Colonic mucosa (tissue), 4 donors: Measurements from ENCODE around the gene RPS2. TPM values are rescaled to one million over a fixed set of nuclear protein-coding genes. Genes with fewer than 3 reads are reported as not detected.
A peak's percentile ranks its signal among the peaks of the same experiment; 100 is the strongest.
"Not testable (repeated sequence)": the region's sequence is repeated elsewhere in the genome, so short reads cannot be mapped to it uniquely, and the experiment has no call there.

Experiments used
- DNase-seq: peaks from one replicate; pipeline ENCODE4 v3.0.0-alpha.2; 2020
- H3K27ac ChIP-seq: fragments of 200-600 bp; one replicate; pipeline ENCODE4 v1.8.0; 2021
- H3K27me3 ChIP-seq: fragments of 200-600 bp; one replicate; pipeline ENCODE4 v1.8.0; 2021
- H3K36me3 ChIP-seq: fragments of 200-600 bp; one replicate; pipeline ENCODE4 v1.8.0; 2021
- H3K4me1 ChIP-seq: fragments of 200-600 bp; one replicate; pipeline ENCODE4 v1.8.0; 2021; ENCODE audit warnings: mild to moderate bottlenecking
- H3K4me3 ChIP-seq: fragments of 200-600 bp; one replicate; pipeline ENCODE4 v1.8.0; 2021
- H3K9ac ChIP-seq, 2 donors: one replicate each; pipeline ENCODE4 v1.7.0; 2013; ENCODE audit warnings: control low read depth in 2 of 2, low read depth in 2 of 2, low read length in 2 of 2
- H3K9me3 ChIP-seq: fragments of 200-600 bp; one replicate; pipeline ENCODE4 v1.8.0; 2021
- CTCF ChIP-seq: fragments of 200-600 bp; IDR thresholded peaks from one replicate; pipeline ENCODE4 v1.8.0; 2022; ENCODE audit warnings: antibody characterized with exemption, mild to moderate bottlenecking
- intact Hi-C: fragments of 100-400 bp; cut with DNase I; formaldehyde crosslinking; loops from one replicate; pipeline ENCODE4 v1.14.1; 2022
- total RNA-seq, 2 donors: library from RNA; stranded (reverse); fragmentation: NEBNext Ultra II Directional in 1 of 2; extraction: Animal tissue kit (Norgen Biotek cat#: 25700) in 1 of 2; gene quantifications; one replicate each; pipeline ENCODE4 v1.2.1, GENCODE V29; 2021
- donor health status: healthy.
- donor health status: DM: no; HTN: no; CAD: no.
- donor health status: DM: no; HTN: no; CAD: no.

Gene RPS2
- total RNA-seq, 2 donors from 2014 or later: 1,996 to 2,736 TPM

GRCh38 chr16:1959269-1960039 is 5.2 kb downstream of the RPS2 start, which contains the start of gene NDUFB10:
NDUFB10 (plus strand) TSS chr16:1959538; CDS start chr16:1959625, 87 bp downstream.
- Histone ChIP-seq H3K4me1 (peaks cover 7% of the 10 kb centered on the region), H3K27me3 (no peaks in the 10 kb centered on the region), H3K27ac (peak within 1 kb of the TSS; percentile 79), H3K9me3 (no peaks in the 10 kb centered on the region), H3K4me3 (peak within 1 kb of the TSS; percentile 83), H3K9ac (peak within 1 kb of the TSS; percentile 84 to 89), H3K36me3 (no peaks in the 10 kb centered on the region)
- peak; percentile 95 for DNase-seq
- intact Hi-C loops: no loop called here
- peak; percentile 51 for TF ChIP-seq CTCF

- no peak for DNase-seq
- intact Hi-C loops: no loop called here
Observed at GRCh38 chr16:1958715-1959268, 5.8 kb downstream of the RPS2 start.

GRCh38 chr16:1958143-1958491 is 6.5 kb downstream of the RPS2 start:
- H3K27ac ChIP-seq, DNase-seq, H3K4me3 ChIP-seq, H3K36me3 ChIP-seq, H3K9me3 ChIP-seq, H3K4me1 ChIP-seq, H3K9ac ChIP-seq, H3K27me3 ChIP-seq, intact Hi-C loops: not testable (repeated sequence)

More at GRCh38 chr16:1958715-1959268, 5.8 kb downstream of the RPS2 start:
- peak overlapping the region; percentile 83 for H3K4me3 ChIP-seq
- no peaks in the 10 kb centered on the region for H3K27me3 ChIP-seq
- H3K36me3 ChIP-seq: no peaks in the 10 kb centered on the region
- H3K9ac ChIP-seq: peak overlapping the region in 1 of 2 donors; percentile 84
- H3K27ac ChIP-seq: peak overlapping the region; percentile 79
- TF ChIP-seq CTCF: no peak
- H3K4me1 ChIP-seq: peaks cover 7% of the 10 kb centered on the region
- H3K9me3 ChIP-seq: no peaks in the 10 kb centered on the region

GRCh38 chr16:1957434-1958142 is 7.0 kb downstream of the RPS2 start:
- intact Hi-C loops, H3K4me3 ChIP-seq, H3K27me3 ChIP-seq, H3K9ac ChIP-seq, H3K9me3 ChIP-seq, H3K27ac ChIP-seq, DNase-seq, H3K36me3 ChIP-seq, H3K4me1 ChIP-seq: not testable (repeated sequence)

- intact Hi-C loops: no loop called here
- Histone ChIP-seq H3K9me3 (no peaks in the 10 kb centered on the region), H3K36me3 (no peaks in the 10 kb centered on the region), H3K9ac (no peak overlapping the region), H3K27ac (no peak overlapping the region), H3K4me3 (no peak overlapping the region), H3K4me1 (no peaks in the 10 kb centered on the region), H3K27me3 (no peaks in the 10 kb centered on the region)
- no peak for TF ChIP-seq CTCF
- no peak for DNase-seq
Observed at GRCh38 chr16:1953734-1954133, 10.9 kb downstream of the RPS2 start.

GRCh38 chr16:1950559-1950958 is 14.1 kb downstream of the RPS2 start:
- H3K9ac ChIP-seq: no peak overlapping the region
- H3K4me3 ChIP-seq: no peak overlapping the region
- H3K27ac ChIP-seq: no peak overlapping the region
- TF ChIP-seq CTCF: no peak
- no peak for DNase-seq
- H3K4me1 ChIP-seq: no peaks in the 10 kb centered on the region
- H3K27me3 ChIP-seq: no peaks in the 10 kb centered on the region
- no peaks in the 10 kb centered on the region for H3K9me3 ChIP-seq
- no peaks in the 10 kb centered on the region for H3K36me3 ChIP-seq
- intact Hi-C loops: no loop called here
